GM12878 (cell line): Measurements from ENCODE around the gene PRKCQ. TPM values are rescaled to one million over a fixed set of nuclear protein-coding genes. Genes with fewer than 3 reads are reported as not detected.

Source experiments
- ATAC-seq: fragments of 200-7000 bp; cut with Tn5 transposase; 3 replicates; pipeline ENCODE4 v1.9.1; 2020; ENCODE audit warnings: mild to moderate bottlenecking, moderate library complexity
- BruUV-seq: library from RNA; stranded (reverse); fragments of 400-500 nt; replicated peaks from 2 replicates; lab custom pipeline; 2021; lab: Mats Ljungman, UMichigan
- CTCF ChIA-PET: fragments of 300-600 bp; sonication (Branson Sonifier 250); formaldehyde crosslinking; extraction: SDS; loops from one replicate; lab custom pipeline; 2021; ENCODE audit warnings: inconsistent platforms; lab: Yijun Ruan, JAX
- POLR2A ChIA-PET: fragments of 350-600 bp; formaldehyde crosslinking; extraction: SDS; loops from one replicate; lab custom pipeline; 2021; ENCODE audit warnings: inconsistent platforms; lab: Charles Lee
- RAD21 ChIA-PET: fragments of 300-600 bp; sonication (Branson Sonifier 250); formaldehyde crosslinking; loops from one replicate; lab custom pipeline; 2023; ENCODE audit warnings: antibody characterized with exemption; ENCODE audit not compliant: unreplicated experiment; lab: Charles Lee
- SMC1A ChIA-PET: fragments of 300-600 bp; sonication (Branson Sonifier 250); formaldehyde crosslinking; loops from one replicate; lab custom pipeline; 2023; ENCODE audit not compliant: unreplicated experiment, uncharacterized antibody; lab: Charles Lee
- DNase-seq: peaks from one replicate; pipeline ENCODE4 v3.0.0-alpha.2; 2011; ENCODE audit warnings: low read depth, low spot score
- FAIRE-seq: peaks from 3 replicates; lab custom pipeline; 2011; peaks lifted over from hg19 to GRCh38; lab: Jason Lieb, UNC
- H2AFZ ChIP-seq: 2 replicates; pipeline ENCODE4 v1.6.0; 2011; ENCODE audit warnings: low read depth, low read length, control low read depth; ENCODE audit not compliant: control insufficient read depth
- H3K27ac ChIP-seq: 2 replicates; pipeline ENCODE4 v1.5.1; 2011; ENCODE audit warnings: control low read depth; ENCODE audit not compliant: control insufficient read depth, insufficient read depth
- H3K27me3 ChIP-seq, 2 experiments: replicated peaks in 1 of 2; 2 replicates each; pipeline versions ENCODE4 v1.6.0 to v1.6.1; 2011; ENCODE audit warnings: low read length in 1 of 2; ENCODE audit not compliant: control insufficient read depth in 2 of 2, insufficient read depth in 2 of 2
- H3K36me3 ChIP-seq, 2 experiments: 2 replicates each; pipeline ENCODE4 v1.5.1; 2011; ENCODE audit warnings: low read length in 1 of 2; ENCODE audit not compliant: control insufficient read depth in 2 of 2, insufficient read depth in 2 of 2
- H3K4me1 ChIP-seq: 2 replicates; pipeline ENCODE4 v1.6.1; 2011; ENCODE audit warnings: mild to moderate bottlenecking, low read length, moderate library complexity, mixed read lengths; ENCODE audit not compliant: control insufficient read depth, insufficient read depth
- H3K4me2 ChIP-seq: 2 replicates; pipeline ENCODE4 v1.6.0; 2011; ENCODE audit warnings: control low read depth; ENCODE audit not compliant: control insufficient read depth, insufficient read depth
- H3K4me3 ChIP-seq: fragments of 200-600 bp; sonication (generic); 2 replicates; pipeline ENCODE4 v1.5.1; 2016
- H3K79me2 ChIP-seq: 2 replicates; pipeline ENCODE4 v1.6.0; 2011; ENCODE audit warnings: low read length; ENCODE audit not compliant: control insufficient read depth, insufficient read depth
- H3K9ac ChIP-seq: 2 replicates; pipeline ENCODE4 v1.8.0; 2011; ENCODE audit warnings: low read length, control low read depth, mixed read lengths; ENCODE audit not compliant: control insufficient read depth, insufficient read depth
- H3K9me3 ChIP-seq: replicated peaks from 3 replicates; pipeline ENCODE4 v1.5.1; 2011; ENCODE audit warnings: mild to moderate bottlenecking, low read length; ENCODE audit not compliant: control insufficient read depth, insufficient read depth
- H4K20me1 ChIP-seq: 2 replicates; pipeline ENCODE4 v1.6.0; 2011; ENCODE audit not compliant: control insufficient read depth, insufficient read depth
- BHLHE40 ChIP-seq, 2 experiments: fragments of 450-650 bp in 1 of 2; IDR thresholded peaks; 2 replicates each; pipeline ENCODE4 v1.6.1; 2011 to 2017; ENCODE audit warnings: low read depth in 2 of 2, borderline replicate concordance in 1 of 2, improper control_type of control experiment in 1 of 2, low read length in 1 of 2, mild to moderate bottlenecking in 1 of 2
- EP300 ChIP-seq, 2 experiments: fragments of 150-350 bp in 1 of 2; IDR thresholded peaks; 2 replicates each; pipeline ENCODE4 v1.6.1; 2011 to 2012; ENCODE audit warnings: low read depth in 2 of 2, low read length in 2 of 2, borderline replicate concordance in 1 of 2, improper control_type of control experiment in 1 of 2, inconsistent platforms in 1 of 2; ENCODE audit not compliant: control insufficient read depth in 1 of 2
- IKZF1 ChIP-seq: fragments of 450-650 bp; conservative IDR thresholded peaks from 2 replicates; pipeline ENCODE4 v1.6.1; 2017; ENCODE audit warnings: antibody characterized with exemption, mild to moderate bottlenecking
- IKZF2 ChIP-seq, 2 experiments: fragments of 450-650 bp; IDR thresholded peaks; 2 replicates each; pipeline ENCODE4 v1.6.1; 2017; ENCODE audit warnings: mild to moderate bottlenecking in 2 of 2, moderate library complexity in 2 of 2
- MLLT1 ChIP-seq: fragments of 450-650 bp; IDR thresholded peaks from 2 replicates; pipeline ENCODE4 v1.6.1; 2016; ENCODE audit warnings: mild to moderate bottlenecking
- MTA2 ChIP-seq: fragments of 450-650 bp; IDR thresholded peaks from 2 replicates; pipeline ENCODE4 v1.6.1; 2016; ENCODE audit warnings: low read depth, mild to moderate bottlenecking, moderate library complexity
- NRF1 ChIP-seq: conservative IDR thresholded peaks from 2 replicates; pipeline ENCODE4 v1.6.1; 2011; ENCODE audit warnings: mild to moderate bottlenecking, low read depth, low read length, improper control_type of control experiment
- RUNX3 ChIP-seq: IDR thresholded peaks from 2 replicates; pipeline ENCODE4 v1.6.1; 2012; ENCODE audit warnings: low read length, inconsistent platforms
- WGBS: methylation state at CpG from one replicate; pipeline ENCODE4 v1.1.6; 2016; ENCODE audit warnings: low lambda C conversion rate; ENCODE audit not compliant: insufficient replicate concordance, insufficient coverage; ENCODE audit errors: missing lambda C conversion rate; 5-methylcytosine and 5-hydroxymethylcytosine counted together
- in situ Hi-C: fragments of 300-500 bp; cut with MboI; formaldehyde crosslinking; loops from 9 replicates; pipeline ENCODE4 v1.14.3; 2018; ENCODE audit warnings: mixed read lengths
- intact Hi-C: fragments of 100-400 bp; cut with micrococcal nuclease; formaldehyde crosslinking; loops from one replicate; pipeline ENCODE4 v1.14.2; 2022; ENCODE audit not compliant: unreplicated experiment
- polyA plus RNA-seq, 11 experiments: library from polyadenylated mRNA; depleted of rRNA in 4 of 11; unstranded in 6 of 11; stranded (reverse) in 5 of 11; fragments of >200 nt; fragmentation: Nextera tagmentation in 4 of 11; fragmentation: Illumina TruSeq in 1 of 11; extraction: Ambion mirVana in 4 of 11; extraction: Trizol in 1 of 11; gene quantifications; 1 replicate in 1 of 11; 2 replicates in 10 of 11; pipeline versions ENCODE4 v1.2.1 to v1.2.3, GENCODE V29; 2011 to 2016; ENCODE audit warnings: inconsistent platforms in 2 of 11, missing spikeins in 2 of 11, low read depth in 1 of 11
- total RNA-seq, 4 experiments: library from RNA; depleted of rRNA in 3 of 4; stranded (reverse); fragments of >200 nt in 3 of 4; fragmentation: Illumina TruSeq in 1 of 4; extraction: Trizol in 1 of 4; gene quantifications; 2 replicates each; pipeline versions ENCODE4 v1.2.1 to v1.2.3, GENCODE V29; 2013 to 2021

Gene PRKCQ
- total and polyA plus RNA-seq, 10 of the 15 experiments (the other 5 are each of a cell fraction or from before 2014, with no cell fraction given), result 0.26 to 8.9 (median 0.98) TPM

- POLR2A ChIA-PET, result interaction anchor here (0.9 kb wide), 1 partner anchor 20 kb away, joined by 3 read pairs; no protein-coding TSS in a partner anchor
- DNase-seq (no peak), FAIRE-seq (peak; percentile 59), ATAC-seq (peak; percentile 65)
- 54% methylated on average over 7 of the region's 7 CpGs for WGBS
- H3K9me3 ChIP-seq, result peaks cover 2% of the 10 kb centered on the region
- H2AFZ ChIP-seq, result peak overlapping the region; percentile 90
- no peak overlapping the region for H3K9ac ChIP-seq
- no peak overlapping the region for H3K27ac ChIP-seq
- intact Hi-C loops, result no loop called here
- H3K4me1 ChIP-seq, result peaks cover 15% of the 10 kb centered on the region
- H3K79me2 ChIP-seq, result no peaks in the 10 kb centered on the region
- BruUV-seq, result no TSS peak
- H3K27me3 ChIP-seq, result no peaks in the 10 kb centered on the region
- no peak overlapping the region for H3K4me3 ChIP-seq
- H3K4me2 ChIP-seq, result peak overlapping the region; percentile 63; the same call in 1 of the 2 replicates
- CTCF ChIA-PET, result interaction anchor here (0.7 to 3.5 kb wide), 11 partner anchors 8 to 194 kb away, joined by 3 to 17 read pairs (median 3); partner anchors contain the start of gene PRKCQ
- in situ Hi-C loops, result no loop called here
- no peaks in the 10 kb centered on the region for H4K20me1 ChIP-seq
- no peaks in the 10 kb centered on the region for H3K36me3 ChIP-seq
- TF ChIP-seq NRF1 (no peak), IKZF2 (IDR thresholded peaks at IDR 0.05) (peak; percentile 24 to 37; a peak in 3 of 4 replicates), RUNX3 (peak; percentile 84), EP300 (IDR thresholded peaks at IDR 0.05; ENCODE audit: borderline replicate concordance in 1 of 2, control insufficient read depth in 1 of 2, low read depth in 2 of 2, low read length in 2 of 2) (0 out of 4 replicates have a peak, but pooled peaks of 1 of the 2 experiments have one; percentile 13), BHLHE40 (IDR thresholded peaks at IDR 0.05; ENCODE audit: borderline replicate concordance in 1 of 2, low read depth in 2 of 2, low read length in 1 of 2) (no peak), IKZF1 (peak; percentile 33; the same call in 1 of the 2 replicates), MTA2 (peak; percentile 16; the same call in 1 of the 2 replicates), MLLT1 (peak; percentile 46)
- SMC1A ChIA-PET, result interaction anchor here (0.7 to 3.8 kb wide), 19 partner anchors 8 to 420 kb away, joined by 3 to 25 read pairs (median 4); no protein-coding TSS in a partner anchor
- RAD21 ChIA-PET, result interaction anchor here (1.0 to 5.0 kb wide), 8 partner anchors 20 to 118 kb away, joined by 3 to 40 read pairs (median 6); no protein-coding TSS in a partner anchor
These were observed 106.6 kb downstream of the PRKCQ start for GRCh38 chr10:6473430-6473829.
